Fibroblast of pulmonary artery (primary cell): ENCODE measurements around the gene LOXL4.

ENCODE experiments used
- DNase-seq: peaks from one replicate; pipeline ENCODE4 v3.0.0-alpha.2; 2010; ENCODE audit warnings: low read depth
- H3K4me3 ChIP-seq: replicated peaks from 2 replicates; pipeline ENCODE4 v1.5.1; 2011; ENCODE audit warnings: low read depth, mild to moderate bottlenecking, control low read depth, low read length, moderate library complexity
- CTCF ChIP-seq: IDR thresholded peaks from 2 replicates; pipeline ENCODE4 v1.5.1; 2011; ENCODE audit warnings: mild to moderate bottlenecking, control low read depth, low read length, inconsistent platforms; ENCODE audit errors: missing control alignments

Gene LOXL4

GRCh38 chr10:98295401-98295811 lies 27.4 kb upstream of the LOXL4 start:
- H3K4me3 ChIP-seq = no peak overlapping the region
- TF ChIP-seq CTCF = no peak
- DNase-seq = no peak

- no peak for DNase-seq
- no peak for TF ChIP-seq CTCF
- H3K4me3 ChIP-seq = no peak overlapping the region
Measured at GRCh38 chr10:98294270-98294627, 26.3 kb upstream of the LOXL4 start.

DNA sequence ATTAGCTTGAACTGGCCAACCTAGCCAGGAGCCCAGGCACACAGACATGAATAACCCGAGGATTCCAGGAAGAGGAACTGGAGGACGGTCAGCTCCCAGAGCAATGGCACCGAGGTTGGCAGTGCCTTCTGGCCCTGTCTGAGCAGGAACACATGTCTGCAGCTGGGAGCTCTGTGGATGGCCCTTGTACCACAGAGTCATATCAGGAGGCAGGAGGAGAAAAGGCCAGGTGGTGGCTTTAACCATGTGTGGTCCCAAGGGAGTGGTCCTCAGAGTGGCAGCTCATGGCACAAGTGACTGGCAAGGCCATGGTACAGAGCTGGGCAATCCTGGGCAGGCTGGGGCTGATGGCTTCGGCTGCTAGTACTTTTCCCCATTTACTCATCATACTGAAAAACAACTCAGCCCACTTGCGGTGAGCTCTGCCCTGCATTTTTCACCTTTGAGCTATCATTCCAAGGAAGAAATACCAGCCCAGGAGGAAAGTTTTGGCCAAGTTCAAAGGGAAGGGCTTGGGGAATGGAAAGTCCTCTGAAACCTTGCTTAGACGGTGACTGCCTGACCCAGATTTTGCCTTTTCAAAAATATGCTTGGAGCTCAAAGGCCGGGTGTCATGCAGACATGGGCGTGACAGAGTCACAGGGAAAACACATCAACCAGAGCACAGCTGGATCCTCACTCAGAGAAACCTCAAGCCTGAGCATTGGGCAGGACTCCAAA lies 25.7 kb upstream of the LOXL4 start:
- no peak for TF ChIP-seq CTCF
- no peak overlapping the region for H3K4me3 ChIP-seq
- DNase-seq = no peak

DNA sequence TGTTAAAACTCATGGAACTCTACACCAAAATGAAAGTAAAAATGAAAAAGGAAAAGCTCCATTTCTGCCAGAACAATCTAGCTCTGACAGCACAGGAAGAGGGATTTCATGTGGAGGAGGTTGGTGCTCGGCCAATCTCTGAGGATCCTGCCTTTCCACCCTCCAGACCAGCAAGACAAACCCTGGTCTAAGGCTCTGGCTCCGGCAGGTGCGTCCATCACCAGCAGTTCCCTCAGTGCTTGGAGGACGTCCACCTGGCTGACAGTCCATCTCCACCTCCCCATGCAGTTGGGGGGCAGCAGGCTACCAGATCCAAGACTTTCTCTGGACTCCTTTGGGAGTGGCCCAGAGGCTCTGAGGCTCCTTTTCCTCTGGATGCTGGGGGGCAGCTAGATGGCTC lies 25.0 kb upstream of the LOXL4 start:
- H3K4me3 ChIP-seq = peak overlapping the region; percentile 28
- peak; percentile 32 for DNase-seq
- TF ChIP-seq CTCF = no peak

DNA sequence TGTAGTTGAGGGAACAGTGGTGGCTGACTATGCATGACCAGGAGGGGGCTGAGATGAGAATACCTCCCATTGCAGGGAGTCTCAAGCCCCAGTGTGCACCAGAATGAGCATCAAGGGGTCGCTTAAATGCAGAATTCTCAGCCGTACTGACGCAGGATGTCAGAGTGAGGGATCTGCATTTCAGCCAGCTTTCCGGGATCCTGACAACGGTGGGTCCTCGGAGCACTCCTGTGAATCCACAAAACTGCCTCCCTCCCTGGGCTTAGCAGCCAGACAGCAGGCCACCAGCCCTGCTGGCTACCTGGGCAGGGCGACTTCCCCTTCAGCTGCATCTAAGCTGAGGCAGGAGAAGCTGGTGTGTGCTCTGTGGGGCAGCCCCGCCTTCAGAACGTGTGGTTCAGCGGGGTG lies 21.8 kb upstream of the LOXL4 start:
- no peak for DNase-seq
- TF ChIP-seq CTCF = no peak
- H3K4me3 ChIP-seq = no peak overlapping the region

DNA sequence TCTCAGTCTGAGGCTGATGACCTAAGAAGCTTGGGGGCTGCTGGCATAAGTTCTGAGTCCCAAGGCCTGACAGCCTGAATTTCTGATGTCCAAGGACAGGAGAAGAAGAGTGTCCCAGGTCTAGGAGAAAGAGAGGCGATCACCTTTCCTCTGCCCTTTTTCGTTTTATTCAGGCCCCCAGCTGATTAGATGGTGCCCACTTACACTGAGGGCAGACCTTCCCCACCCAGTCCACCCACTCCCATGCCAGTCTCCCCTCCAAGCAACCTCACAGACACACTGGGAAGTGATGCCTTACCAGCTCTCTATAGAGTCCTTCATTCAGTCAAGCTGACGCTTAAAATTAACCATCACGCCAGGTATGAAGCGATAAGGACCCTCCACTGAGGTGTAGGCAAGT lies 19.3 kb upstream of the LOXL4 start:
- no peak for DNase-seq
- H3K4me3 ChIP-seq = no peak overlapping the region
- TF ChIP-seq CTCF = no peak

- no peak for TF ChIP-seq CTCF
- no peak for DNase-seq
- H3K4me3 ChIP-seq = no peak overlapping the region
Measured at GRCh38 chr10:98286419-98286818, 18.4 kb upstream of the LOXL4 start.
